ENCODE measurements around the gene ARNT2.

ARNT2 gene

DNA sequence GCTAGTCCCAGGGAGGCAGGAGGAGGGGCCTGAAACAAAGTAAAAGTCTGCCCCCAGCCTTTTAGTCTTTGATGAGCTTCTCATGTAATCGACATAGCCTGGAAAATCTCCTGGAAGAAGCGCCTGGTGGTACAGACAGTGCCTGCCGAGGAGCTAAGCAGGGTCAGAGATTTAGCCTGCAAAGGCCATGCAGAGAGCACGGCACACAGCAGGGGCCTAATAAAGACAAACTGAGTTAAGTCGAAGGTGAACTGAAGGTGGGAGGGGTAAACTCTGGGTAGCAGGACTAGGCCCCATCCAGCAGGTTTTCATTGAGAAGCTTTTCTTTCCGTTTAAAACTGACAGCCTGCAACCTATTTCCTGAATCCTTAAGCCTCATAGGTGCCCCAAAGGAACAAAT lies 175.4 kb downstream of the ARNT2 start:
- H3K9me3 Mint-ChIP-seq, result no peaks in the 10 kb centered on the region
- no peaks in the 10 kb centered on the region for H3K36me3 Mint-ChIP-seq
- ATAC-seq (no peak), DNase-seq (ENCODE audit: low spot score in 2 of 2) (no peak)
- no peaks in the 10 kb centered on the region for H3K4me1 Mint-ChIP-seq
- no peak overlapping the region for H3K4me3 Mint-ChIP-seq
- no peak overlapping the region for H3K27ac Mint-ChIP-seq

- peak; percentile 40 for ATAC-seq
- H3K4me1 Mint-ChIP-seq, result no peaks in the 10 kb centered on the region
These were observed 175.9 kb downstream of the ARNT2 start for GRCh38 chr15:80580106-80580505.

GRCh38 chr15:80580536-80581260 lies 176.5 kb downstream of the ARNT2 start:
- no peak for DNase-seq (ENCODE audit: low spot score in 2 of 2)
- H3K9me3 Mint-ChIP-seq, result no peaks in the 10 kb centered on the region
- H3K36me3 Mint-ChIP-seq, result no peaks in the 10 kb centered on the region
- ATAC-seq, result no peak
- no peaks in the 10 kb centered on the region for H3K4me1 Mint-ChIP-seq
- H3K27ac Mint-ChIP-seq, result no peak overlapping the region
- H3K4me3 Mint-ChIP-seq, result no peak overlapping the region

More at GRCh38 chr15:80580106-80580505, 175.9 kb downstream of the ARNT2 start:
- Mint-ChIP-seq H3K27ac (no peak overlapping the region), H3K36me3 (no peaks in the 10 kb centered on the region), H3K4me3 (no peak overlapping the region), H3K9me3 (no peaks in the 10 kb centered on the region)
- no peak for DNase-seq (ENCODE audit: low spot score in 2 of 2)

- DNase-seq (ENCODE audit: low spot score in 2 of 2) (no peak), ATAC-seq (no peak)
- Mint-ChIP-seq H3K4me1 (no peaks in the 10 kb centered on the region), H3K27ac (no peak overlapping the region), H3K9me3 (no peaks in the 10 kb centered on the region), H3K36me3 (no peaks in the 10 kb centered on the region), H3K4me3 (no peak overlapping the region)
These were observed 177.8 kb downstream of the ARNT2 start for GRCh38 chr15:80581976-80582375.

- Mint-ChIP-seq H3K27ac (no peak overlapping the region), H3K36me3 (no peaks in the 10 kb centered on the region), H3K4me1 (no peaks in the 10 kb centered on the region), H3K4me3 (no peak overlapping the region), H3K9me3 (no peaks in the 10 kb centered on the region)
- ATAC-seq (no peak), DNase-seq (ENCODE audit: low spot score in 2 of 2) (no peak)
These were observed 178.7 kb downstream of the ARNT2 start for GRCh38 chr15:80582816-80583423.

GRCh38 chr15:80584561-80584964 lies 180.4 kb downstream of the ARNT2 start:
- DNase-seq (ENCODE audit: low spot score in 2 of 2), result no peak
- no peak overlapping the region for H3K27ac Mint-ChIP-seq
- H3K4me3 Mint-ChIP-seq, result no peak overlapping the region
- no peaks in the 10 kb centered on the region for H3K4me1 Mint-ChIP-seq
- no peaks in the 10 kb centered on the region for H3K9me3 Mint-ChIP-seq
- H3K36me3 Mint-ChIP-seq, result no peaks in the 10 kb centered on the region
- ATAC-seq, result no peak

- no peak for DNase-seq (ENCODE audit: low spot score in 2 of 2)
- no peak overlapping the region for H3K4me3 Mint-ChIP-seq
- no peaks in the 10 kb centered on the region for H3K36me3 Mint-ChIP-seq
- no peaks in the 10 kb centered on the region for H3K9me3 Mint-ChIP-seq
- ATAC-seq, result no peak
- no peaks in the 10 kb centered on the region for H3K4me1 Mint-ChIP-seq
- no peak overlapping the region for H3K27ac Mint-ChIP-seq
These were observed 180.9 kb downstream of the ARNT2 start for GRCh38 chr15:80584973-80585525.

- no peaks in the 10 kb centered on the region for H3K9me3 Mint-ChIP-seq
- DNase-seq (ENCODE audit: low spot score in 2 of 2) (no peak), ATAC-seq (no peak)
- H3K4me1 Mint-ChIP-seq, result no peaks in the 10 kb centered on the region
- H3K36me3 Mint-ChIP-seq, result no peaks in the 10 kb centered on the region
- no peak overlapping the region for H3K4me3 Mint-ChIP-seq
- no peak overlapping the region for H3K27ac Mint-ChIP-seq
These were observed 181.4 kb downstream of the ARNT2 start for GRCh38 chr15:80585544-80586018.

DNA sequence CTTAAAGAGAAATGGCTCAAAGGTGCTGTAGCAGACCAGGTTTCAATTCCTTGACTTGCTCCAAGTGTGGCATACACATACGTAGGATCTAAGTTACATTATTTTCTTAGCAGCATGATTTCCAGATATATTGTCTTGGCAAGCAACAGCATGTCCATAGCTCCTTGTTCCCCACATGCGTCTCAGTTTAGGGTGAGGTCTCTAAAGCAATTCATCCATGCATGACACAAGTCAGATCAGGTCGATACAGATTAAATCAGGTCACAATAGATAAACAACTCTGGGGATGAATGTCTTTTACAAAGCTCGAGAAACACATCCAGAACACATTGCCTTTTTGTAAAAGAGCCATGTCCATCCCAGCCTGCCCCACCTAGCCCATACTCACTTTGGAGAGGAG lies 182.0 kb downstream of the ARNT2 start:
- no peak overlapping the region for H3K27ac Mint-ChIP-seq
- no peaks in the 10 kb centered on the region for H3K4me1 Mint-ChIP-seq
- ATAC-seq, result no peak
- no peaks in the 10 kb centered on the region for H3K36me3 Mint-ChIP-seq
- DNase-seq (ENCODE audit: low spot score in 2 of 2), result no peak
- no peak overlapping the region for H3K4me3 Mint-ChIP-seq
- H3K9me3 Mint-ChIP-seq, result no peaks in the 10 kb centered on the region

GRCh38 chr15:80587007-80587406 lies 182.8 kb downstream of the ARNT2 start:
- DNase-seq (ENCODE audit: low spot score in 2 of 2) (no peak), ATAC-seq (no peak)
- no peaks in the 10 kb centered on the region for H3K9me3 Mint-ChIP-seq
- H3K4me3 Mint-ChIP-seq, result no peak overlapping the region
- H3K4me1 Mint-ChIP-seq, result no peaks in the 10 kb centered on the region
- no peak overlapping the region for H3K27ac Mint-ChIP-seq
- H3K36me3 Mint-ChIP-seq, result no peaks in the 10 kb centered on the region

GRCh38 chr15:80587816-80588456 lies 183.8 kb downstream of the ARNT2 start:
- Mint-ChIP-seq H3K4me1 (no peaks in the 10 kb centered on the region), H3K9me3 (no peaks in the 10 kb centered on the region), H3K36me3 (no peaks in the 10 kb centered on the region), H3K27ac (no peak overlapping the region), H3K4me3 (no peak overlapping the region)
- ATAC-seq (no peak), DNase-seq (ENCODE audit: low spot score in 2 of 2) (no peak)

DNA sequence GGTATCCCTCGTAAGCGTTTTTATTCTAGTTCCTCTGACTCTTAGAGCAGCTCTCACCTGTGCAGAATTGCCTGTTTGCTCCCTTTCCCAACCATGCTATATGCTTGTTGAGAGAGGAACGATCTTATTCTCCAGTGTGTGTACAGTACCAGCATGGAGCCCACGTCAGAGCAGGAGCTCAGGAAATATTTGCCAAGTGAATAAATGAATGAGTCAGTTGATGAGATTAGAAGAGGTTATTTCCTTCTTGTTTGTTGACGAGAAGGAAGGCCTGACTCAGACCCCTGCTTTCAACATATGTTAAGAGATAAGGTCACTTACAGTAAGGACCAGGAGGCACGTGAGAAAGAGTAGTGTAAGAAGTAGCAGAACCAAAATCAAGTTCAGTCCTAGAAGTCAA lies 184.6 kb downstream of the ARNT2 start:
- DNase-seq (ENCODE audit: low spot score in 2 of 2), result no peak
- H3K9me3 Mint-ChIP-seq, result no peaks in the 10 kb centered on the region
- H3K4me3 Mint-ChIP-seq, result no peak overlapping the region
- H3K27ac Mint-ChIP-seq, result no peak overlapping the region
- ATAC-seq, result no peak
- H3K4me1 Mint-ChIP-seq, result no peaks in the 10 kb centered on the region
- H3K36me3 Mint-ChIP-seq, result no peaks in the 10 kb centered on the region

- Mint-ChIP-seq H3K4me1 (no peaks in the 10 kb centered on the region), H3K27ac (no peak overlapping the region), H3K4me3 (no peak overlapping the region), H3K9me3 (no peaks in the 10 kb centered on the region), H3K36me3 (no peaks in the 10 kb centered on the region)
- ATAC-seq (no peak), DNase-seq (ENCODE audit: low spot score in 2 of 2) (no peak)
These were observed 186.7 kb downstream of the ARNT2 start for GRCh38 chr15:80590761-80591355.

- Mint-ChIP-seq H3K4me3 (no peak overlapping the region), H3K9me3 (no peaks in the 10 kb centered on the region), H3K36me3 (no peaks in the 10 kb centered on the region), H3K27ac (no peak overlapping the region), H3K4me1 (no peaks in the 10 kb centered on the region)
- DNase-seq (ENCODE audit: low spot score in 2 of 2) (no peak), ATAC-seq (no peak)
These were observed 187.3 kb downstream of the ARNT2 start for GRCh38 chr15:80591471-80591870.

GRCh38 chr15:80591938-80592825 lies 188.0 kb downstream of the ARNT2 start:
- Mint-ChIP-seq H3K36me3 (no peaks in the 10 kb centered on the region), H3K27ac (no peak overlapping the region), H3K4me3 (no peak overlapping the region), H3K9me3 (no peaks in the 10 kb centered on the region), H3K4me1 (no peaks in the 10 kb centered on the region)
- no peak for ATAC-seq
- no peak for DNase-seq (ENCODE audit: low spot score in 2 of 2)

Data from stimulated activated effector memory CD8-positive, alpha-beta T cell treated with anti-CD3 and anti-CD28 coated beads, Interleukin-12 subunit alpha, Interleukin-12 subunit beta, amount 100 ng/mL, for 72 hours (primary cell).